Endothelial cell (in vitro differentiated cells): ENCODE measurements around the gene RAPGEF4. TPM values are rescaled to one million over a fixed set of nuclear protein-coding genes. Genes with fewer than 3 reads are reported as not detected.

Source experiments
- DNase-seq: peaks from one replicate; pipeline ENCODE4 v3.0.0; 2021; ENCODE audit warnings: low spot score
- H3K27ac Mint-ChIP-seq: one replicate; pipeline ENCODE4 v1.8.0; 2021; ENCODE audit warnings: mixed read lengths, inconsistent platforms; ENCODE audit not compliant: unreplicated experiment
- H3K27me3 Mint-ChIP-seq: one replicate; pipeline ENCODE4 v1.8.0; 2021; ENCODE audit warnings: mild to moderate bottlenecking, moderate library complexity, mixed read lengths, inconsistent platforms; ENCODE audit not compliant: unreplicated experiment
- H3K36me3 Mint-ChIP-seq: one replicate; pipeline ENCODE4 v1.8.0; 2021; ENCODE audit warnings: mild to moderate bottlenecking, low read depth, mixed read lengths, inconsistent platforms; ENCODE audit not compliant: unreplicated experiment
- H3K4me1 Mint-ChIP-seq: one replicate; pipeline ENCODE4 v1.8.0; 2021; ENCODE audit warnings: mild to moderate bottlenecking, mixed read lengths, inconsistent platforms; ENCODE audit not compliant: unreplicated experiment
- H3K4me3 Mint-ChIP-seq: one replicate; pipeline ENCODE4 v1.8.0; 2021; ENCODE audit warnings: mild to moderate bottlenecking, mixed read lengths, inconsistent platforms; ENCODE audit not compliant: unreplicated experiment
- H3K9me3 Mint-ChIP-seq: one replicate; pipeline ENCODE4 v1.8.0; 2021; ENCODE audit warnings: mixed read lengths, inconsistent platforms; ENCODE audit not compliant: unreplicated experiment
- CTCF ChIP-seq: fragments of 200-600 bp; sonication (generic); IDR thresholded peaks from one replicate; pipeline ENCODE4 v1.5.0; 2021; ENCODE audit warnings: antibody characterized with exemption; ENCODE audit not compliant: unreplicated experiment
- total RNA-seq: library from RNA; stranded (reverse); fragmentation: NEBNext Ultra II Directional; extraction: Animal tissue kit (Norgen Biotek cat#: 25700); gene quantifications from one replicate; pipeline ENCODE4 v1.2.1, GENCODE V29; 2021; ENCODE audit not compliant: unreplicated experiment

The RAPGEF4 gene
- total RNA-seq, 1 donor from 2014 or later, result 7.5 TPM

- no peaks in the 10 kb centered on the region for H3K36me3 Mint-ChIP-seq
- no peaks in the 10 kb centered on the region for H3K9me3 Mint-ChIP-seq
- no peak for TF ChIP-seq CTCF
- no peaks in the 10 kb centered on the region for H3K27me3 Mint-ChIP-seq
- no peak for DNase-seq
- no peak overlapping the region for H3K4me3 Mint-ChIP-seq
- H3K4me1 Mint-ChIP-seq, result peaks cover 10% of the 10 kb centered on the region
- no peak overlapping the region for H3K27ac Mint-ChIP-seq
Measured at GRCh38 chr2:172893671-172894070, 158.0 kb downstream of the RAPGEF4 start.

GRCh38 chr2:172894689-172895387, 159.2 kb downstream of the RAPGEF4 start:
- peaks cover 8% of the 10 kb centered on the region for H3K4me1 Mint-ChIP-seq
- H3K27me3 Mint-ChIP-seq, result peaks cover under 1% of the 10 kb centered on the region
- TF ChIP-seq CTCF, result no peak
- no peak overlapping the region for H3K4me3 Mint-ChIP-seq
- no peaks in the 10 kb centered on the region for H3K36me3 Mint-ChIP-seq
- no peak overlapping the region for H3K27ac Mint-ChIP-seq
- no peak for DNase-seq
- H3K9me3 Mint-ChIP-seq, result no peaks in the 10 kb centered on the region

GRCh38 chr2:172896661-172897081, 161.0 kb downstream of the RAPGEF4 start:
- Mint-ChIP-seq H3K27me3 (peaks cover 2% of the 10 kb centered on the region), H3K9me3 (no peaks in the 10 kb centered on the region), H3K27ac (no peak overlapping the region)

GRCh38 chr2:172900871-172901270, 165.2 kb downstream of the RAPGEF4 start:
- peaks cover 10% of the 10 kb centered on the region for H3K4me1 Mint-ChIP-seq
- no peaks in the 10 kb centered on the region for H3K9me3 Mint-ChIP-seq
- H3K4me3 Mint-ChIP-seq, result no peak overlapping the region
- no peak overlapping the region for H3K27ac Mint-ChIP-seq
- no peak for DNase-seq
- no peaks in the 10 kb centered on the region for H3K36me3 Mint-ChIP-seq
- TF ChIP-seq CTCF, result no peak
- H3K27me3 Mint-ChIP-seq, result peaks cover 2% of the 10 kb centered on the region

More at GRCh38 chr2:172896661-172897081, 161.0 kb downstream of the RAPGEF4 start:
- Mint-ChIP-seq H3K36me3 (no peaks in the 10 kb centered on the region), H3K4me1 (peaks cover 5% of the 10 kb centered on the region), H3K4me3 (no peak overlapping the region)
- DNase-seq, result no peak
- TF ChIP-seq CTCF, result no peak

- Mint-ChIP-seq H3K27me3 (peaks cover 2% of the 10 kb centered on the region), H3K36me3 (no peaks in the 10 kb centered on the region), H3K9me3 (no peaks in the 10 kb centered on the region), H3K4me1 (peaks cover 15% of the 10 kb centered on the region), H3K4me3 (no peak overlapping the region), H3K27ac (no peak overlapping the region)
- no peak for TF ChIP-seq CTCF
- no peak for DNase-seq
Measured at GRCh38 chr2:172901913-172902312, 166.3 kb downstream of the RAPGEF4 start.
